Glutamatergic neuron (in vitro differentiated cells): Measurements from ENCODE around the gene SIGLEC12. TPM values are rescaled to one million over a fixed set of nuclear protein-coding genes. Genes with fewer than 3 reads are reported as not detected.

Experiments used
- DNase-seq: peaks from one replicate; pipeline ENCODE4 v3.0.0; 2022
- H3K27ac Mint-ChIP-seq: one replicate; pipeline ENCODE4 v1.8.0; 2020; ENCODE audit warnings: mild to moderate bottlenecking, mixed read lengths, inconsistent platforms; ENCODE audit not compliant: unreplicated experiment
- H3K27me3 Mint-ChIP-seq: one replicate; pipeline ENCODE4 v1.8.0; 2020; ENCODE audit warnings: mild to moderate bottlenecking, moderate library complexity, mixed read lengths, inconsistent platforms; ENCODE audit not compliant: unreplicated experiment
- H3K36me3 Mint-ChIP-seq: one replicate; pipeline ENCODE4 v1.8.0; 2020; ENCODE audit warnings: mild to moderate bottlenecking, mixed read lengths, inconsistent platforms; ENCODE audit not compliant: unreplicated experiment
- H3K4me1 Mint-ChIP-seq: one replicate; pipeline ENCODE4 v1.8.0; 2020; ENCODE audit warnings: mild to moderate bottlenecking, low read depth, mixed read lengths, inconsistent platforms; ENCODE audit not compliant: unreplicated experiment
- H3K4me3 Mint-ChIP-seq: one replicate; pipeline ENCODE4 v1.8.0; 2020; ENCODE audit warnings: mild to moderate bottlenecking, mixed read lengths, inconsistent platforms; ENCODE audit not compliant: unreplicated experiment
- H3K9me3 Mint-ChIP-seq: one replicate; pipeline ENCODE4 v1.8.0; 2020; ENCODE audit warnings: mild to moderate bottlenecking, moderate library complexity, mixed read lengths, inconsistent platforms; ENCODE audit not compliant: unreplicated experiment
- total RNA-seq: library from RNA; stranded (reverse); fragmentation: NEBNext Ultra II Directional; extraction: Animal tissue kit (Norgen Biotek cat#: 25700); gene quantifications from one replicate; pipeline ENCODE4 v1.2.1, GENCODE V29; 2021; ENCODE audit not compliant: unreplicated experiment
- TF ChIP-seq, protein P1 (sequence below): fragments of 200-600 bp; sonication (generic); IDR thresholded peaks from one replicate; pipeline ENCODE4 v1.5.0; 2021; ENCODE audit not compliant: partially characterized antibody, unreplicated experiment

Gene SIGLEC12
- total RNA-seq, 1 donor from 2014 or later: not detected

DNA sequence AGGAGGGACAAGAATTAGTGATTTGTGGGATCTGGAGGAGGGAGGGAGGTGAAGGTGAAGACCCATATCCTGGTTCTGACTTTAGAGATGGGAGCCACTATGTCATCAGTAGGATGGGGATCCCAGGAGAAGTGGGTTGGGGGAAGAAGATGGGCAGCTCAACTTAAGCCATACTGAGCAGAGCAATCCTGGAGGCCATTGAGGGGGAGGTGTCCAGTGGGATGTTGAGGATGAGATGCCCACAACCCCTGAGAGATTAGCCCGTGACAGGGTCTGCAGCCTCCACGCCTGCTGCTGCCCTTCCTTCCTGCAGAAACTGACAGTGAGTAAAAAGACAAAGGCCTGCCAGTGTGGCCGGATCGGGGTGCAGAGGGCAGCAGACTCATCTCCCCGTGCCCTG, 41.1 kb upstream of the SIGLEC12 start:
- H3K27ac Mint-ChIP-seq: no peak overlapping the region
- peaks cover 5% of the 10 kb centered on the region for H3K36me3 Mint-ChIP-seq
- no peak overlapping the region for H3K4me3 Mint-ChIP-seq
- H3K9me3 Mint-ChIP-seq: peaks cover 5% of the 10 kb centered on the region
- peaks cover 4% of the 10 kb centered on the region for H3K27me3 Mint-ChIP-seq
- no peak for DNase-seq
- TF ChIP-seq, protein P1, sequence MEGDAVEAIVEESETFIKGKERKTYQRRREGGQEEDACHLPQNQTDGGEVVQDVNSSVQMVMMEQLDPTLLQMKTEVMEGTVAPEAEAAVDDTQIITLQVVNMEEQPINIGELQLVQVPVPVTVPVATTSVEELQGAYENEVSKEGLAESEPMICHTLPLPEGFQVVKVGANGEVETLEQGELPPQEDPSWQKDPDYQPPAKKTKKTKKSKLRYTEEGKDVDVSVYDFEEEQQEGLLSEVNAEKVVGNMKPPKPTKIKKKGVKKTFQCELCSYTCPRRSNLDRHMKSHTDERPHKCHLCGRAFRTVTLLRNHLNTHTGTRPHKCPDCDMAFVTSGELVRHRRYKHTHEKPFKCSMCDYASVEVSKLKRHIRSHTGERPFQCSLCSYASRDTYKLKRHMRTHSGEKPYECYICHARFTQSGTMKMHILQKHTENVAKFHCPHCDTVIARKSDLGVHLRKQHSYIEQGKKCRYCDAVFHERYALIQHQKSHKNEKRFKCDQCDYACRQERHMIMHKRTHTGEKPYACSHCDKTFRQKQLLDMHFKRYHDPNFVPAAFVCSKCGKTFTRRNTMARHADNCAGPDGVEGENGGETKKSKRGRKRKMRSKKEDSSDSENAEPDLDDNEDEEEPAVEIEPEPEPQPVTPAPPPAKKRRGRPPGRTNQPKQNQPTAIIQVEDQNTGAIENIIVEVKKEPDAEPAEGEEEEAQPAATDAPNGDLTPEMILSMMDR: no peak
- H3K4me1 Mint-ChIP-seq: no peaks in the 10 kb centered on the region

DNA sequence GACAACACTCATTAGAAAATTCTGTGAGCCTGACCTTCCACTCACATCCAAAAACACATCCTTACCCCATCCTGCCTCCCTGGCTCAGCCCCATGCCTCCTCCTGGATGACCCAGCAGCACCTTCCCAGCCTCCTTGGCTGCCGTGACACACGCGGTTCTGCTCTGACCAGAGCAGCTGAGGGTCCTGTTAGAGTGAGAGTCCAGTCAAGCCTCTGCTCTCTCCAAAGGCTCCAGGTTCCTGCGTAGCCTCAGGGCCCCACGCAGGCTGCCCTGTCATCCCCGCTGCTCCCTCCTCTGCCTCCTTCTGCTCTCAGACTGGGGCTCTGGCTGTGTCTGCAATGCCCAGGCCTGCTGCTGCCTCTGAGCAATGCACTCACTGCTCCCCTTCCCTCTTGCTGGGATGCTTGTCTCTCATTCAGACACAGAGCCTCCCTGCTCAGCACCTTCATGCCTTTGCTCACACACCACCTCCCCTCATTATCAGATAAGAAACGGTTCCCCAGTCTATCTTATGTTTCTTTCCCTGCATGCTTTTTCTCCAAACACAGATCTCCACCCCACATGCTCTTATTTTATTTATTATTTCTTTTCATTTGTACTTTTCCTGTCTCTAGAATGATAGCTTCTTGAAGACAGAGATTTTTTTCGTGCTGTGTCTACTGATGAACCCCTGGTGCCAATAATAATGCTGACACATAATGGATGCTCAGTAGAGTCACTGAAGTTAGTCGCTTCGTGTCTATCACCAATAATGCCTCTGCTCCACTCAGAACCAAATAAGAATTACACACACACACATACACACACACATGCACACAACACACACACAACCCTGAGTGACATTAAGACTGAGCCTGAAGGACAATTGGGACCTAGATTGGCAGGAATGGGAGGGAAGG, 40.1 kb upstream of the SIGLEC12 start:
- Mint-ChIP-seq H3K9me3 (peaks cover 5% of the 10 kb centered on the region), H3K27me3 (peaks cover 4% of the 10 kb centered on the region), H3K27ac (no peak overlapping the region), H3K4me1 (no peaks in the 10 kb centered on the region), H3K36me3 (peaks cover 5% of the 10 kb centered on the region), H3K4me3 (no peak overlapping the region)
- DNase-seq: no peak
- TF ChIP-seq, protein P1: no peak

DNA sequence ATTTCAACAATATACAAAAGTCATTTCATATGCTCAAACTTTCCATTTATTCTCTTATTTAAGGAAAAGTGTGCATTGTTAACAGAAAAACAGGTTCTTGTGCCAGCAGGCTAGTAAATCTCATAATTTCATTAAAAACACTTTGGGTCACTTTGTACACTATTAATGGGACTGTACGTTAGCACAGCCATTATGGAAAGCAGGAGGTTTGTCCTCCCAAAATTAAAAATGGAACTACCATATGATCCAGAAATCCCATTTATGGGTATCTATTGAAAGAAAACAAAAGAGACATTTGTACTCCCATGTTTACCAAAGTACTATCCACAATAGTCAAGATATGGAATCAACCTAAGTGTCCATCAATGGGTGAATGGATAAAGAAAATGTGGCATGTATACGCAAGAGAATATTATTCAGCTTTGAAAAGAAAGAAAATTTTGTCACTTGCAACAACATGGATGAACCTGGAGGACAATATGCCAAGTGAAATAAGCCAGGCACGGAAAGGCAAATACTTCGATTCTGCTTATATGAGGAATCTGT, 38.3 kb upstream of the SIGLEC12 start:
- TF ChIP-seq, protein P1: no peak
- Mint-ChIP-seq H3K4me3 (no peak overlapping the region), H3K36me3 (peaks cover 5% of the 10 kb centered on the region), H3K27ac (no peak overlapping the region), H3K9me3 (peaks cover 6% of the 10 kb centered on the region), H3K27me3 (peaks cover 4% of the 10 kb centered on the region), H3K4me1 (no peaks in the 10 kb centered on the region)
- DNase-seq: no peak

DNA sequence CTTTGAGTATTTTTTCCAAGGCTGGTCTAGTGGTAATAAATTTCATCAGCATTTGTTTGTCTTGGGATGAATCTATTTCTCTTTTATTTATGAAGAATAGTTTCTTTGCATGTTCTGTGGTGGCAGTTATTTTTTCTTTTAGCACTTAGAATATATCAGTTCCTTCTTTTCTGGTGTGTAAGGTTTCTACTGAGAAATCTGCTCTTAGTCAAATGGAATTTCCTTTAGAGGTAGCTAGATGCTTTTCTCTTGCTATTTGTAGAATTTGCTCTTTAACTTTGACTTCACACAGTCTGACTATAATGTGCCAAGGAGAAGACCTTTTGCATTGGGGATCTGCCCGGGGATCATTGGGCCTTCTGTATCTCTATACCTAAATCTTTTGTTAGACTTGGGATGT, 33.9 kb upstream of the SIGLEC12 start:
- Mint-ChIP-seq H3K4me3 (no peak overlapping the region), H3K36me3 (no peaks in the 10 kb centered on the region), H3K27me3 (peaks cover 2% of the 10 kb centered on the region), H3K27ac (no peak overlapping the region), H3K9me3 (peaks cover 2% of the 10 kb centered on the region), H3K4me1 (no peaks in the 10 kb centered on the region)
- TF ChIP-seq, protein P1: no peak
- no peak for DNase-seq
